HepG2 (cell line): ENCODE measurements around the gene ZNF71. TPM values are rescaled to one million over a fixed set of nuclear protein-coding genes. Genes with fewer than 3 reads are reported as not detected.
A peak's percentile ranks its signal among the peaks of the same experiment; 100 is the strongest.

Experiments used
- ARHGAP35 ChIP-seq: sonication (generic); formaldehyde crosslinking; IDR thresholded peaks from 2 replicates; pipeline ENCODE4 v1.9.0; 2022; ENCODE audit warnings: mild to moderate bottlenecking, inconsistent platforms, moderate library complexity, missing genetic modification reagents, borderline replicate concordance
- ATF7-NPFF ChIP-seq: sonication (generic); formaldehyde crosslinking; IDR thresholded peaks from 2 replicates; pipeline ENCODE4 v1.8.1; 2023; ENCODE audit warnings: mild to moderate bottlenecking, low read depth, missing genetic modification reagents, moderate library complexity
- CCAR2 ChIP-seq: fragments of 200-400 bp; formaldehyde crosslinking; optimal IDR thresholded peaks from 2 replicates; pipeline ENCODE3; 2018; ENCODE audit warnings: low read depth, mild to moderate bottlenecking, low read length, moderate library complexity
- CENPT ChIP-seq: sonication (generic); formaldehyde crosslinking; IDR thresholded peaks from 2 replicates; pipeline ENCODE4 v1.8.0; 2022; ENCODE audit warnings: low read depth, mild to moderate bottlenecking, moderate library complexity, missing genetic modification reagents
- ESRRA ChIP-seq: sonication (generic); formaldehyde crosslinking; IDR thresholded peaks from 2 replicates; pipeline ENCODE4 v1.5.1; 2020; ENCODE audit warnings: mild to moderate bottlenecking, low read depth, missing genetic modification reagents
- JUN ChIP-seq: sonication (generic); formaldehyde crosslinking; IDR thresholded peaks from 2 replicates; pipeline ENCODE4 v1.4.0; 2020; ENCODE audit warnings: mild to moderate bottlenecking, missing genetic modification reagents
- MZF1 ChIP-seq: sonication (generic); formaldehyde crosslinking; IDR thresholded peaks from 2 replicates; pipeline ENCODE4 v1.8.1; 2023; ENCODE audit warnings: mild to moderate bottlenecking, missing genetic modification reagents, borderline replicate concordance
- NCOA5 ChIP-seq: sonication (generic); formaldehyde crosslinking; IDR thresholded peaks from 2 replicates; pipeline ENCODE4 v1.4.0; 2020; ENCODE audit warnings: missing genetic modification reagents
- PAF1 ChIP-seq: IDR thresholded peaks from 2 replicates; pipeline ENCODE4 v1.6.1; 2016; ENCODE audit warnings: missing genetic modification reagents, missing compliant biosample characterization
- SETDB1 ChIP-seq: sonication (generic); formaldehyde crosslinking; IDR thresholded peaks from 2 replicates; pipeline ENCODE4 v1.5.1; 2020; ENCODE audit warnings: missing genetic modification reagents, mild to moderate bottlenecking, borderline replicate concordance
- SMARCE1 ChIP-seq: fragments of 450-650 bp; IDR thresholded peaks from 2 replicates; pipeline ENCODE4 v1.6.1; 2017; ENCODE audit warnings: borderline replicate concordance
- TEAD2 ChIP-seq: sonication (generic); formaldehyde crosslinking; IDR thresholded peaks from 2 replicates; pipeline ENCODE4 v1.9.0; 2021; ENCODE audit warnings: missing genetic modification reagents
- ZEB1 ChIP-seq: IDR thresholded peaks from 2 replicates; pipeline ENCODE4 v1.6.1; 2012; ENCODE audit warnings: mild to moderate bottlenecking, low read depth, inconsistent platforms; ENCODE audit not compliant: insufficient replicate concordance
- ZNF331 ChIP-seq: sonication (generic); formaldehyde crosslinking; IDR thresholded peaks from 2 replicates; pipeline ENCODE4 v1.4.0; 2020; ENCODE audit warnings: missing genetic modification reagents
- ZNF33A ChIP-seq: sonication (generic); formaldehyde crosslinking; IDR thresholded peaks from 2 replicates; pipeline ENCODE4 v1.5.1; 2020; ENCODE audit warnings: missing genetic modification reagents, mild to moderate bottlenecking, moderate library complexity, borderline replicate concordance
- ZNF615 ChIP-seq: sonication (generic); formaldehyde crosslinking; IDR thresholded peaks from 2 replicates; pipeline ENCODE4 v1.5.0; 2020; ENCODE audit warnings: mild to moderate bottlenecking, missing genetic modification reagents, borderline replicate concordance
- ZNF776 ChIP-seq: sonication (generic); formaldehyde crosslinking; IDR thresholded peaks from 2 replicates; pipeline ENCODE4 v1.4.0; 2020; ENCODE audit warnings: mild to moderate bottlenecking, missing genetic modification reagents
- ZNF777 ChIP-seq: sonication (generic); formaldehyde crosslinking; IDR thresholded peaks from 2 replicates; pipeline ENCODE4 v1.4.0; 2020; ENCODE audit warnings: missing genetic modification reagents
- ZNF781 ChIP-seq: sonication (generic); formaldehyde crosslinking; IDR thresholded peaks from 2 replicates; pipeline ENCODE4 v1.5.1; 2020; ENCODE audit warnings: borderline replicate concordance, mild to moderate bottlenecking, missing genetic modification reagents; ENCODE audit errors: not compliant biosample characterization
- ZNF883 ChIP-seq: sonication (generic); formaldehyde crosslinking; IDR thresholded peaks from 2 replicates; pipeline ENCODE4 v1.5.1; 2020; ENCODE audit warnings: mild to moderate bottlenecking, missing genetic modification reagents; ENCODE audit errors: not compliant biosample characterization
- polyA plus RNA-seq, 8 experiments: library from polyadenylated mRNA; depleted of rRNA in 3 of 8; stranded (reverse) in 7 of 8; unstranded in 1 of 8; fragments of >200 nt; fragmentation: Illumina TruSeq in 4 of 8; extraction: Trizol in 4 of 8; gene quantifications; 2 replicates each; pipeline versions ENCODE4 v1.2.1 to v1.2.3, GENCODE V29; 2011 to 2016; ENCODE audit warnings: low read depth in 4 of 8, missing spikeins in 1 of 8, mixed read lengths in 1 of 8; ENCODE audit not compliant: insufficient read depth in 1 of 8
- total RNA-seq, 5 experiments: library from RNA; depleted of rRNA; stranded (reverse); fragments of >200 nt; fragmentation: Illumina TruSeq; extraction: Trizol; gene quantifications; 2 replicates each; pipeline ENCODE4 v1.2.3, GENCODE V29; 2016; ENCODE audit warnings: low read depth in 1 of 5
- TF ChIP-seq, protein P1 (sequence below): IDR thresholded peaks from 2 replicates; pipeline ENCODE4 v1.6.1; 2016; ENCODE audit warnings: missing compliant biosample characterization, missing genetic modification reagents, borderline replicate concordance
- TF ChIP-seq, protein P2 (sequence below): sonication (generic); formaldehyde crosslinking; IDR thresholded peaks from 2 replicates; pipeline ENCODE4 v1.8.1; 2023; ENCODE audit warnings: mild to moderate bottlenecking, moderate library complexity, missing genetic modification reagents
- TF ChIP-seq, protein P3 (sequence below): sonication (generic); formaldehyde crosslinking; IDR thresholded peaks from 2 replicates; pipeline ENCODE4 v1.4.0; 2020; ENCODE audit warnings: missing genetic modification reagents, borderline replicate concordance
- TF ChIP-seq, protein P4 (sequence below): IDR thresholded peaks from 2 replicates; pipeline ENCODE4 v1.6.1; 2016; ENCODE audit warnings: control low read depth
- TF ChIP-seq, protein P5 (sequence below): sonication (generic); formaldehyde crosslinking; IDR thresholded peaks from 2 replicates; pipeline ENCODE4 v1.4.0; 2020; ENCODE audit warnings: missing genetic modification reagents

ZNF71 gene
- total and polyA plus RNA-seq, 2 of the 13 experiments (the other 11 are each of a cell fraction or from before 2014, with no cell fraction given), result 2.2 to 4.4 TPM

DNA sequence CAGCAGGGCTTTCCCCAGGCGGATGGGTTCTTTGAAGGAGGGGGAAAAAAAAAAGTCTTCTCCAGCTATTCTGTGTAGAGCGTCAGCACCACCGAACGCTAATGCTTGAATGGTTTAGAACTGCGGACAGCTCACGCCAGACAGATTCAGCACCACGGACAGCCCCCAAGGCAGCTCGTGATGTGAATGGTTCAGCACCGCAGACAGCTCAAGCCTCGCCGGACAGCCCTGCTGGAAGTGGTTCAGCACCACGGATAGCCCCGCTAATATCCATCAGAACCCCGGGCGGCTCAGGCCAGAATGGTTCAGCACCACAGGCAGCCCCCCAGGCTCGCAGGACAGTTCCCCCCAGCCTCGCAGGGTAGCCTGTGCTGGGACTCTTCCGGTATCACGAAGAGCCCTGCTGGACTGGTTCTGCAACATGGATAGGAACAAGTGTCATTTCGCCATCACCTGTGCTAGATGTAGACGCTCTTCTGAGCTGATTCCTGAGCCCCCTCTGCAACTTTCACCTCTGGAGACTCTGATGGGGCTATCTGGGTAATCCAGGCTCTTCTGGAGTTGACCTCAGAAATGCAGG, 43.0 kb downstream of the ZNF71 start (continued):
- TF ChIP-seq, protein P1, sequence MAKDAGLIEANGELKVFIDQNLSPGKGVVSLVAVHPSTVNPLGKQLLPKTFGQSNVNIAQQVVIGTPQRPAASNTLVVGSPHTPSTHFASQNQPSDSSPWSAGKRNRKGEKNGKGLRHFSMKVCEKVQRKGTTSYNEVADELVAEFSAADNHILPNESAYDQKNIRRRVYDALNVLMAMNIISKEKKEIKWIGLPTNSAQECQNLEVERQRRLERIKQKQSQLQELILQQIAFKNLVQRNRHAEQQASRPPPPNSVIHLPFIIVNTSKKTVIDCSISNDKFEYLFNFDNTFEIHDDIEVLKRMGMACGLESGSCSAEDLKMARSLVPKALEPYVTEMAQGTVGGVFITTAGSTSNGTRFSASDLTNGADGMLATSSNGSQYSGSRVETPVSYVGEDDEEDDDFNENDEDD, result peak; percentile 68; the same call in 1 of the 2 replicates
- TF ChIP-seq PAF1 (CRISPR knock-in tag) (no peak), ZNF776 (CRISPR knock-in tag) (peak; percentile 99), ZNF883 (CRISPR knock-in tag) (peak; percentile 100), SMARCE1 (no peak), ZNF615 (peak; percentile 100), TEAD2 (peak; percentile 99), ATF7-NPFF (CRISPR knock-in tag) (peak; percentile 99), ZNF781 (CRISPR knock-in tag) (peak; percentile 100), ZNF33A (CRISPR knock-in tag) (peak; percentile 99), JUN (CRISPR knock-in tag) (peak; percentile 91), ZNF331 (CRISPR knock-in tag) (peak; percentile 99), NCOA5 (peak; percentile 97), ARHGAP35 (CRISPR knock-in tag) (peak; percentile 100), SETDB1 (CRISPR knock-in tag) (peak; percentile 79; the same call in 1 of the 2 replicates), MZF1 (CRISPR knock-in tag) (peak; percentile 99), CCAR2 (no peak), ESRRA (CRISPR knock-in tag) (peak; percentile 92), CENPT (peak; percentile 99), ZEB1 (no peak), ZNF777 (peak; percentile 96)
- TF ChIP-seq, protein P2, sequence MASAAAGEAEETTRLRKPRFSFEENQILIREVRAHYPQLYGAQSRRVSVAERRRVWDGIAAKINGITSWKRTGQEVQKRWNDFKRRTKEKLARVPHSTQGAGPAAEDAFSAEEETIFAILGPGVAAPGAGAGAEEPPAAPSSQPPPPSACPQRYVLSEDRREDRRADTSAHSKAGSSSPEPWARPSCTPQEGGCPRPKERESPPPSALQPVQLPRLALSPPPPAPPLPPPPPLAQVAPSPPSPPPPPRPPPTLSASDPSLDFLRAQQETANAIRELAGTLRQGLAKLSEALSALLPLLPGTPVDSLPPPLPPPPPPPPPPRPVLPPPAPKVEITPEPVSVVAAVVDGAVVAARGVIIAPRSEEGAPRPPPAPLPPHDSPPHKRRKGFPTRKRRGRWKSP (CRISPR knock-in tag), result peak; percentile 96
- TF ChIP-seq, protein P3, sequence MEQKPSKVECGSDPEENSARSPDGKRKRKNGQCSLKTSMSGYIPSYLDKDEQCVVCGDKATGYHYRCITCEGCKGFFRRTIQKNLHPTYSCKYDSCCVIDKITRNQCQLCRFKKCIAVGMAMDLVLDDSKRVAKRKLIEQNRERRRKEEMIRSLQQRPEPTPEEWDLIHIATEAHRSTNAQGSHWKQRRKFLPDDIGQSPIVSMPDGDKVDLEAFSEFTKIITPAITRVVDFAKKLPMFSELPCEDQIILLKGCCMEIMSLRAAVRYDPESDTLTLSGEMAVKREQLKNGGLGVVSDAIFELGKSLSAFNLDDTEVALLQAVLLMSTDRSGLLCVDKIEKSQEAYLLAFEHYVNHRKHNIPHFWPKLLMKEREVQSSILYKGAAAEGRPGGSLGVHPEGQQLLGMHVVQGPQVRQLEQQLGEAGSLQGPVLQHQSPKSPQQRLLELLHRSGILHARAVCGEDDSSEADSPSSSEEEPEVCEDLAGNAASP (CRISPR knock-in tag), result peak; percentile 97
- TF ChIP-seq, protein P4, sequence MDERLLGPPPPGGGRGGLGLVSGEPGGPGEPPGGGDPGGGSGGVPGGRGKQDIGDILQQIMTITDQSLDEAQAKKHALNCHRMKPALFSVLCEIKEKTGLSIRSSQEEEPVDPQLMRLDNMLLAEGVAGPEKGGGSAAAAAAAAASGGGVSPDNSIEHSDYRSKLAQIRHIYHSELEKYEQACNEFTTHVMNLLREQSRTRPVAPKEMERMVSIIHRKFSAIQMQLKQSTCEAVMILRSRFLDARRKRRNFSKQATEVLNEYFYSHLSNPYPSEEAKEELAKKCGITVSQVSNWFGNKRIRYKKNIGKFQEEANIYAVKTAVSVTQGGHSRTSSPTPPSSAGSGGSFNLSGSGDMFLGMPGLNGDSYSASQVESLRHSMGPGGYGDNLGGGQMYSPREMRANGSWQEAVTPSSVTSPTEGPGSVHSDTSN, result peak; percentile 41; the same call in 1 of the 2 replicates
- TF ChIP-seq, protein P5, sequence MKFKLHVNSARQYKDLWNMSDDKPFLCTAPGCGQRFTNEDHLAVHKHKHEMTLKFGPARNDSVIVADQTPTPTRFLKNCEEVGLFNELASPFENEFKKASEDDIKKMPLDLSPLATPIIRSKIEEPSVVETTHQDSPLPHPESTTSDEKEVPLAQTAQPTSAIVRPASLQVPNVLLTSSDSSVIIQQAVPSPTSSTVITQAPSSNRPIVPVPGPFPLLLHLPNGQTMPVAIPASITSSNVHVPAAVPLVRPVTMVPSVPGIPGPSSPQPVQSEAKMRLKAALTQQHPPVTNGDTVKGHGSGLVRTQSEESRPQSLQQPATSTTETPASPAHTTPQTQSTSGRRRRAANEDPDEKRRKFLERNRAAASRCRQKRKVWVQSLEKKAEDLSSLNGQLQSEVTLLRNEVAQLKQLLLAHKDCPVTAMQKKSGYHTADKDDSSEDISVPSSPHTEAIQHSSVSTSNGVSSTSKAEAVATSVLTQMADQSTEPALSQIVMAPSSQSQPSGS, result peak; percentile 98
